Measurements from ENCODE around the gene NUBPL.
"Not testable (repeated sequence)": the region's sequence is repeated elsewhere in the genome, so short reads cannot be mapped to it uniquely, and the experiment has no call there.

The NUBPL gene

GRCh38 chr14:31611778-31612433 lies 50.7 kb downstream of the NUBPL start:
- Histone ChIP-seq H3K36me3 (no peaks in the 10 kb centered on the region), H3K27ac (no peak overlapping the region), H3K4me1 (no peaks in the 10 kb centered on the region), H3K27me3 (no peaks in the 10 kb centered on the region), H3K9me3 (no peaks in the 10 kb centered on the region), H3K4me3 (no peak overlapping the region)
- intact Hi-C loops (cut with DNase I; ENCODE audit: low total_unique reads): no loop called here
- no peak for TF ChIP-seq CTCF (IDR thresholded peaks at IDR 0.05)
- no peak for DNase-seq

- H3K4me3 ChIP-seq: no peak overlapping the region
- TF ChIP-seq CTCF (IDR thresholded peaks at IDR 0.05): no peak
- H3K27me3 ChIP-seq: no peaks in the 10 kb centered on the region
- no peaks in the 10 kb centered on the region for H3K36me3 ChIP-seq
- no peak overlapping the region for H3K27ac ChIP-seq
- DNase-seq: no peak
- no peaks in the 10 kb centered on the region for H3K9me3 ChIP-seq
- intact Hi-C loops (cut with DNase I; ENCODE audit: low total_unique reads): no loop called here
- no peaks in the 10 kb centered on the region for H3K4me1 ChIP-seq
These were observed 52.0 kb downstream of the NUBPL start for GRCh38 chr14:31613188-31613587.

GRCh38 chr14:31618884-31619283 lies 57.7 kb downstream of the NUBPL start:
- peaks cover 0 to 20% (median 0%) of the 10 kb centered on the region in 3 donors for H3K9me3 ChIP-seq
- H3K4me1 ChIP-seq; H3K27ac ChIP-seq; H3K4me3 ChIP-seq; intact Hi-C loops (cut with DNase I; ENCODE audit: low total_unique reads); H3K27me3 ChIP-seq; DNase-seq: not testable (repeated sequence)
- H3K36me3 ChIP-seq: peaks cover 7 to 25% (median 20%) of the 10 kb centered on the region in 3 donors

GRCh38 chr14:31619440-31619839 lies 58.2 kb downstream of the NUBPL start:
- H3K4me3 ChIP-seq: no peak overlapping the region
- intact Hi-C loops (cut with DNase I; ENCODE audit: low total_unique reads): no loop called here
- no peaks in the 10 kb centered on the region for H3K27me3 ChIP-seq
- H3K4me1 ChIP-seq: no peaks in the 10 kb centered on the region
- no peak for DNase-seq
- no peak for TF ChIP-seq CTCF (IDR thresholded peaks at IDR 0.05)
- H3K27ac ChIP-seq: no peak overlapping the region
- H3K9me3 ChIP-seq: peaks cover 0 to 20% (median 0%) of the 10 kb centered on the region in 3 donors
- peaks cover 7 to 25% (median 20%) of the 10 kb centered on the region in 3 donors for H3K36me3 ChIP-seq

GRCh38 chr14:31620898-31621297 lies 59.7 kb downstream of the NUBPL start:
- Histone ChIP-seq H3K36me3 (peaks cover 7 to 25% (median 20%) of the 10 kb centered on the region in 3 donors), H3K9me3 (peaks cover 0 to 20% (median 0%) of the 10 kb centered on the region in 3 donors)
- DNase-seq; H3K27me3 ChIP-seq; H3K4me3 ChIP-seq; H3K27ac ChIP-seq; intact Hi-C loops (cut with DNase I; ENCODE audit: low total_unique reads); H3K4me1 ChIP-seq: not testable (repeated sequence)

GRCh38 chr14:31622060-31622459 lies 60.9 kb downstream of the NUBPL start:
- peaks cover 0 to 20% (median 0%) of the 10 kb centered on the region in 3 donors for H3K9me3 ChIP-seq
- TF ChIP-seq CTCF (IDR thresholded peaks at IDR 0.05): no peak
- H3K27me3 ChIP-seq: no peaks in the 10 kb centered on the region
- H3K4me3 ChIP-seq: no peak overlapping the region
- no peaks in the 10 kb centered on the region for H3K4me1 ChIP-seq
- no peak for DNase-seq
- no peak overlapping the region for H3K27ac ChIP-seq
- peaks cover 7 to 25% (median 20%) of the 10 kb centered on the region in 3 donors for H3K36me3 ChIP-seq
- intact Hi-C loops (cut with DNase I; ENCODE audit: low total_unique reads): no loop called here

- H3K4me1 ChIP-seq; H3K27ac ChIP-seq; H3K4me3 ChIP-seq; DNase-seq; H3K27me3 ChIP-seq; intact Hi-C loops (cut with DNase I; ENCODE audit: low total_unique reads): not testable (repeated sequence)
- peaks cover 0 to 12% (median 5%) of the 10 kb centered on the region in 3 donors for H3K36me3 ChIP-seq
- H3K9me3 ChIP-seq: peaks cover 0 to 22% (median 3%) of the 10 kb centered on the region in 3 donors
These were observed 91.7 kb downstream of the NUBPL start for GRCh38 chr14:31652900-31653299.
